HG02623 (cell line): ENCODE results near the gene MAPRE2.

Experiments
- ATAC-seq: cut with Tn5 transposase; IDR thresholded peaks from one replicate; pipeline ENCODE4 v1.9.1; 2021; ENCODE audit warnings: moderate library complexity; ENCODE audit not compliant: unreplicated experiment

The MAPRE2 gene

GRCh38 chr18:35061336-35061735 is 20.1 kb downstream of the MAPRE2 start:
- ATAC-seq, result no peak

GRCh38 chr18:35061804-35062203 is 20.6 kb downstream of the MAPRE2 start:
- no peak for ATAC-seq

DNA sequence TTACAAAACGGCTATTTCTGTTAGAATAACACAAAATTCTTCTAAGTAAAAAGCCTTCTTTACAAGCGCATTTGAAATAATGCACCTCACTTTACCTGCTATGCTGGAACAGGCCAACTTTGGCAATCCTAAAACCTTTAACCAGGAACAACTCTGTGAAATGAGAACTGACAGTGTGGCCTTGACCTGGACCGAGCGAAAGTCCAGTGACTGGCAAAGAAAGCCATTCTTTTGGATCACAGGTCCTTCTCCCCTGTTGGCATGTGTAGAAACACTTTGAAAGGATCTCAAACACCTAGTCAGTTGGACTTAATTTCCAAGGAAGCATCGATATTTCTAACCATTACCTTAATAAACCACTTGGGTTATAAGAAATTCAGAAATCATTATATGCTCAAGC is 21.2 kb downstream of the MAPRE2 start:
- ATAC-seq, result no peak

DNA sequence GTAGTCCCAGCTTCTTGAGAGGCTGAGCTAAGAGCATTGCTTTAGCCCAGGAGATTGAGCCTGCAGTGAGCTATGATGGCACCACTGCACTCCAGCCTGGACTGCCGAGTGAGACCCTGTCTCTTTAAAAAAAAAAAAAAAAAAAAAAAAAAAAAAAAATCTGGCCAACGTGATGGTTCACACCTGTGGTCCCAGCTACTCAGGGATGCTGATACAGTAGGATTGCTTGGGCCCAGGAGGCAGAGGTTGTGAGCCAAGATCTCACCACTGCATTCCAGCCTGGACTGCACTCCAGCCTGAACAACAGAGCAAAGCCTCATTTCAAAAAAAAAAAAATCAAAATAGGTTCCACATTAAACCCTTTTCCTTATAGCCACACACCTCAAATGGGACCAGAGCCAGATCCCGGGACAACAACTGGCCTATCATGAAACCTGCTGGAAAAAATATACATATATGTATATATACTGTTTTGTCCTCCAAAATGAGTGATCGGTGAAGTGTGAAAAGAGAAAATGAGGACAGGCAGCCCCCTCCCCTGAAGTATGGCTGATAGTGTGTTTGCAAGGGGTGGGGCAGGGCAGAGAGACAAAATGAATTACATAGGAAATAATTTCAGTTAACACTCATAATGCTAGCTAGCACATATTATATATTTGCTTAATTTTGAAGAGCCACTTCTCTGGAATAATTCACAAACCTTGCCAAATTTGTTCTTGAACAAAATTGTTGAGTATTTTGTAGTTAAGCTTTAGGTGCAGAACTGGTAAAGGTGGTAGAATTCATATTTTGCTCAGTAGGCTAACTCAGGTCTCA is 22.9 kb downstream of the MAPRE2 start:
- no peak for ATAC-seq

GRCh38 chr18:35067454-35067853 is 26.2 kb downstream of the MAPRE2 start:
- no peak for ATAC-seq

DNA sequence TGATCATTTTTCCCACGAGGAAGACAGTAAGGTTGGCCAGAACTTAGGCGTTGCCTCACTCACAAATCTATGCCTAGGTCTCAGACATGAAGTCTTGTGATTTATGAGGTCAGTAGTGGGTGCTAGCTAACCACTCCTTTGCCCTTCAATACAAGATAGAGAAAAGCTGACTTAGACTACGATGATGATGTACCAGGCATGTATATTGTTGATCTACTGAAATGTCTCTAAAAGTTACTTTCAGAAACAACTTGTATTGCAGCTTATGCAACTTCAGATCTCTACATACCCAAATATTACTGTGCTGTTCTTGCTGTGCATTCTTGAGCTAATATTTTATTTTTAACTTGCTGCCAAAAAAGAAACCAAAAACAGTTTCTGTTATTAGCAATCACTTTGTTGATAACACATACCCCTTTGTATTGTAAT is 30.6 kb downstream of the MAPRE2 start:
- peak; percentile 60 for ATAC-seq

DNA sequence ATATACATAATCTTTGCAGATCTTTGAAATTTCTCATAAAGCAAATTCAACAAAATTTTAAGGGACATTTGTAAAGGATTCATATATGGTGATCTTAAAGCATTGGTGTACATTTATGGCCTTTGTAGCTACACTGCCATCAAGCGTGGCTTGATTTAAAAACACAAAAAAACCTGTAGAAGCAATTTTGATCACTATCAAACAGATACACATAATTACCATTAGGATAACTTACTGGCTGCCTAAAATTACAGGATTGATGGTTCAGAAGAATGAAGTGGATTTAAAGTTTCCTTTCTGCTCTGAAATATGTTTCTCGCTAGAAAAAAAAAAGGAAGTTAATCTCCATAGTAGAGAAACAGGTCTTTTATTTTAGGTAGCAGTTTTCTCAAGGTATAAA is 31.4 kb downstream of the MAPRE2 start:
- no peak for ATAC-seq

DNA sequence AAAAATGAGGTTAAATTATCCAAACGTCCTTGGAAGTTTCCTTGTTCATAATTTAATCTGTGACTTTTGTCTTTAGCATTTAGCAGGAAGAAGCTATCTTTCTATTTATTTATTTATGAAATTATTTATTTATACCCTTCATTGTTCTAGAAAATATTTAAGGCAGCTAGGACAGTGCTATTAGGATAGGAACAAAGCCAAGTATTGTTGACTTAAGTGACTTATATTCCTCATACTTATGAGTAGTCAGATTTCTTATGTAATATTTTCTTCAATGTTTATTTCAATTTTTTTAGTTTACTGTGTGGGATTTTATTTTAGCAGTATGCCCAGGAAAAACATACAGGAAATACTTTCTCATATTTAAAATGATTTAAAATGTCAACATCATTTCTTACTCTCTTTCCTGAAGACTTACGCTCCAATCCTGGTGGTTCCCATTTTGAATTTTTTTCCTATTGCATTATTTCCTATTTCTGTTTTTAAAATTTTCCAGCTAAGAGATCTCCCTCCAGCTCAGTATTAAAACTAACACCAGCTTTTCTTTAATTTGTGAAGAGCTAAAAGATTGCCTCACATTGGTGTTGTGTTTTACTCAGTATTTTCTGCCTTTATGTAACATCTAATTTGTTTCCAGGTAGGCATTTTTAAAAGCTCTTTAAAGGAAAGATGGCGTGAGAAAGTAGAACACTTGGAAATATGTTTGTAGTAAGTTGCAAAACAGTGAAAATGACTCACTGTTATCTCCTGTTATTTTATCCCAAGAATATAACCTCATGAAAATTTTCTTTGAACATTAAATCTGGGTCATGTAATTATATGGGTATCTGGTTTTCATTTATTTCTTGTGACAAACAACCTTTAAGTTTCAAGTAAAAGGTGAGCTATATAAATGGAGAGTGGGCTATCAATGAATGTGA is 32.2 kb downstream of the MAPRE2 start:
- ATAC-seq, result no peak

DNA sequence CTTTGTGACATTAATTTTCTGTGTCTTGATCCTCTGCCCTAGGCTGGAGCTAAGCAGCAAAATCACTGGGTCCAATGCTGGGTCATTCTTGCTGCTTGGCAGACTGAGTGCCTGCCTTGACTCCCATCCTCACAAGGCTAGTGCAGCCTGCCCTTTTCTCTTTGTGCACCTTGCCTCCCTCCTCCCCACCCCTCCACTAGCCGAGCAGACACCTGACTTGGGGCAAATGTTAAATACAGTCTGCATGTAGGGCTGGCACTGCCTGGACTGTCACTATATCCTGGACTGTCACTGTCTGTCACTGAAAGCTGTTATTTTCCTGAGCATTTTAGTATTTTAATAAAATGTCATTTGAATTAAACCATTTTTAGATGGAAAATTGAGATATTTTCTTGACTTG is 33.4 kb downstream of the MAPRE2 start:
- ATAC-seq, result no peak

GRCh38 chr18:35075132-35075531 is 33.9 kb downstream of the MAPRE2 start:
- ATAC-seq, result no peak

DNA sequence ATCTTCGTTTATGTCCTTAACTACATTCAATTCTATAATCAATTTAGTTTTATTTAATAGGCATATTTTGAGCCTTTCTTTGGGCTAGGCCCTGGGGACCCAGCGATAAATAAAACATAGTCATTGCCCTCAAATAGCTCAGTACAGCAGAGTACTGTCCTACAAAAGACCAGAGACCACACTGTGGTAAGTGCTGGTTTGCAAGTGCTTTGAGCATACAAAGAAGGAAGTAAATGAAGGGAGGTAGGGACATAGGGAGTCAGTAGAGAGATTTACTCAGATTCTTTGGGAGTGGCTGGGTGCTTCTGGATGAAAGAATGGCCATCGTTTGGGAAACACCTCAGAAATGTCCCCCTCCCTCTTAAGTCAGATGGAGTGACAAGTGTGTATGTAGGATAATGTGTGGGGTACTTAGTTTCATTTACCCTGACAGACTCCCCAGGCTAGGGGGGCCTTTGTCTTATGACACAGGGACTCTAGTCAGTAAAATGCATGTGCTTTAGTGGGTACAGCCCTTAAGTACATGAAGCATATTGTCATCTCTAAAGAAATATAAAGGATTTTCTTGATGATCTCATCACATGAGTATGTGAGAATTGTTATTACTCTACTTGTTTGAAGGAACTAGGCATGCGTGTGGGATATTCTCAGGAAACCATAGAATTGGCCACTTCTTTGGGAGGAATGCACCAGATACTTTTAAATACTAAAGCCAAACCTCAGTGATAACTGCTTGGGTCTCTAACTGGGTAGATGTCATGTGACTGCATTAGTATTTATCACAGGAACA is 35.1 kb downstream of the MAPRE2 start:
- ATAC-seq, result no peak

DNA sequence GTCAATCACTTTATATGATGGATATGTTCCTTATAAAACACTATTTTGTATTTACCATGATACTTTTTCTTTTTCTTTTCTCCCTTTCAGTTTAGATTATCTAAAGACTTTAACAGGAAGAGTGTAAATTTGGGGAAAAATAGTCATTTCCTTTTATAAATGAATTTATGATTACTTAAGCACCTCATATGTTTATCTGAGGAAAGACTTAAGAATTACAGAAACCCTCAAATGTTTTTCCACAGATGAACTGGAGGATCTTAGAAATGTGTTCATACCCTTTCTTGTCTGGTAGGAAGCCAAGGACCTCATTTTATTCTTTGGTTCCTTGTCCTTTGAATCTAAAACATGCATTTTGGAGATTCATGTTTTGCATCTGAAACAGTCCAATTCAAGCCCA is 36.7 kb downstream of the MAPRE2 start:
- no peak for ATAC-seq

DNA sequence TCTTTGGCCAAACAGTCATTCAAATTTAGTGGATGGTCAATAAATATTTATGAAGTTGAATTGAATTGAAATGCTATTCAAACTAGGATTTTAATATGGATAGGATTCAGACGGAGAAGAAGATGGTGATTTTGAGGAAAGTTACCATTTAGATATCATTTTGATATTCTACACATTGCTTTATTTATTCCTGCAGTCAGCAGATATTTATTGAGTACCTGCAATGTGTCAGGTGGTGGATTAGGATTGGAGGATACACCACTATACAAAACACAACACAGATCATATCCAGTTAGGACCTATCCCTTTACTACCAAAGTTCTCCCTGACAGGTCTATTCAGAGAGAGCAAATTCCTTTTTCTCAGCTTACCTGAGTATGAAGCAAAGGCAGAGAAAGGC is 38.8 kb downstream of the MAPRE2 start:
- no peak for ATAC-seq

GRCh38 chr18:35083174-35083712 is 42.0 kb downstream of the MAPRE2 start:
- ATAC-seq, result no peak

- ATAC-seq, result no peak
These were observed 43.6 kb downstream of the MAPRE2 start for GRCh38 chr18:35084494-35085449.

GRCh38 chr18:35085450-35086380 is 44.5 kb downstream of the MAPRE2 start:
- ATAC-seq, result no peak

DNA sequence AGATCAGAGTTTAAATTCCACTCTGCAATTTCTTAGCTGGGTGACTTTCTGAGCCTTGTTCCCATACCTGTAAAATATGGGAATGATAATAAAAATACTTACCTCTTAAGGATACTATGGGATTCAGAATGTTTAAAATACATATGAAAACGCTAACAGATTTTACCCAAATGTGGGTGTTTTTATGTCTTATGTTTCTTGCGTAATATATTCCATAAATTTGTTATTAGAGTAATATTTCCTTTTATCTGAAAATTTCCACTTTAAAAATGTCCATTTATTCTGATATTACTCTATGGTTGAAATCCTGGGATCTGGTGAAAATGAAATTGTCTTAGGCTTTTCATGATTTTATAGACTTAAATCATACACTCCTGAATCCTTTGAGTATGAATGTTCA is 45.5 kb downstream of the MAPRE2 start:
- no peak for ATAC-seq

DNA sequence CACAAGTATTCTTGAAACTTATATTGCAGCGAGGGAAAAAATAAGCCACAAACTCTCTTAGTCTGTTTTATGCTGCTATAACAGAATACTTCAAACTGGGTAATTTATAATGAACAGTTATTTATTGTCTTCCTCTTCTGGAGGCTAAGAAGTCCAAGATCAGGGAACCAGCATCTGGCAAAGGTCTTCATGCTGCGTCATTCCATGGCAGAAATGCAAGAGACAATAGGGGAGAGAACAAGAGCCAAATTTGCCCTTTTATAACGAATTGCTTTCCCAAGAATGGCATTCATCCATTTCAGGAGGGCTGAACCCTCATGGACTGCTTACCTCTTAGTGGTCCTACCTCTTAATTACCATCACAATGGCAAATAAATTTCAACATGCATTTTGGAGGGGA is 46.5 kb downstream of the MAPRE2 start:
- ATAC-seq, result no peak

- ATAC-seq, result no peak
These were observed 47.7 kb downstream of the MAPRE2 start for GRCh38 chr18:35088921-35089320.
